ENCODE results near the gene PDIK1L. TPM values are rescaled to one million over a fixed set of nuclear protein-coding genes. Genes with fewer than 3 reads are reported as not detected.

Gene PDIK1L
- total and polyA plus RNA-seq, 2 donors (not counting 1 experiment from before 2014, with no cell fraction given): 1.3 to 17.3 TPM

DNA sequence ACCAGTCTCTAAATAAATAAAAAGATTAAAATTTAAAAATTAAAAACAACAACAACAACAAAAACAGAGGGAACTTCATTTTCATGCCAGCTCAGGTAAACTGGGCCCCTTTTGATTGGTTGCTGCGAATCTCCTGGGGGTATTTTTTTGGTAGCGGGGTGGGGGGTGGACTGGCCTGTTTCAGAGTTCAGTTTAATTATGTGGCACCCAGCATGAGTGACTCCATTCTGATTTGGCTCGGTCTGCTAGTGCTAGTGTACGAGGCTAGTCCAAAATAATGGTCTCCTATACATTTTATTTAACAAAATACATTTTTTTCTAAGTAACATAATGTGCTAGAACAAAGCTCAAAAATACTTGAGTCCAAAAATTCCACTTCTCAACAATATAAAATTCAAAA lies 18.2 kb downstream of the PDIK1L start:
- peaks cover 0 to 11% (median 3%) of the 10 kb centered on the region in 4 experiments for H3K27me3 ChIP-seq (replicated peaks in 1 of 4; ENCODE audit: control extremely low read depth in 1 of 4, control insufficient read depth in 3 of 4, insufficient read depth in 4 of 4, low read length in 3 of 4)
- POLR2A ChIA-PET: interaction anchor here (0.7 kb wide), 1 partner anchor 8 kb away, joined by 4 read pairs; no protein-coding TSS in a partner anchor
- DNase-seq: no peak
- H4K20me1 ChIP-seq (ENCODE audit: control insufficient read depth, insufficient read depth, low read length, poor library complexity, severe bottlenecking): no peaks in the 10 kb centered on the region
- H3K27ac Mint-ChIP-seq: no peak overlapping the region
- H3K9me3 ChIP-seq (ENCODE audit: control extremely low read depth in 1 of 3, control insufficient read depth in 2 of 3, insufficient read depth in 1 of 3, low read length in 2 of 3): peaks cover 0 to 4% (median 0%) of the 10 kb centered on the region in 3 donors
- no peaks in the 10 kb centered on the region for H3K9me3 Mint-ChIP-seq (ENCODE audit: insufficient read depth)
- no peaks in the 10 kb centered on the region for H3K79me2 ChIP-seq (ENCODE audit: control insufficient read depth, insufficient read depth, low read length)
- no peak overlapping the region for H2AFZ ChIP-seq (ENCODE audit: insufficient read depth, low read depth, low read length, poor library complexity, severe bottlenecking)
- no peak for ATAC-seq (ENCODE audit: low read depth)
- no peak overlapping the region for H3K4me2 ChIP-seq (replicated peaks; ENCODE audit: low read depth, low read length, poor library complexity, severe bottlenecking)
- H3K36me3 ChIP-seq (replicated peaks in 1 of 2; ENCODE audit: control extremely low read depth in 1 of 2, control insufficient read depth in 1 of 2, extremely low read depth in 1 of 2, insufficient read depth in 2 of 2, low read length in 1 of 2): no peaks in the 10 kb centered on the region
- CTCF ChIA-PET: interaction anchor here (0.7 to 2.5 kb wide), 4 partner anchors 9 to 287 kb away, joined by 3 to 17 read pairs (median 4); no protein-coding TSS in a partner anchor
- 90% methylated on average over 2 of the region's 4 CpGs for WGBS (ENCODE audit: insufficient coverage)
- no peak for TF ChIP-seq EZH2 (IDR thresholded peaks at IDR 0.05; ENCODE audit: borderline replicate concordance, insufficient read depth, low read depth, low read length, poor library complexity, severe bottlenecking)
- TF ChIP-seq, protein P1, sequence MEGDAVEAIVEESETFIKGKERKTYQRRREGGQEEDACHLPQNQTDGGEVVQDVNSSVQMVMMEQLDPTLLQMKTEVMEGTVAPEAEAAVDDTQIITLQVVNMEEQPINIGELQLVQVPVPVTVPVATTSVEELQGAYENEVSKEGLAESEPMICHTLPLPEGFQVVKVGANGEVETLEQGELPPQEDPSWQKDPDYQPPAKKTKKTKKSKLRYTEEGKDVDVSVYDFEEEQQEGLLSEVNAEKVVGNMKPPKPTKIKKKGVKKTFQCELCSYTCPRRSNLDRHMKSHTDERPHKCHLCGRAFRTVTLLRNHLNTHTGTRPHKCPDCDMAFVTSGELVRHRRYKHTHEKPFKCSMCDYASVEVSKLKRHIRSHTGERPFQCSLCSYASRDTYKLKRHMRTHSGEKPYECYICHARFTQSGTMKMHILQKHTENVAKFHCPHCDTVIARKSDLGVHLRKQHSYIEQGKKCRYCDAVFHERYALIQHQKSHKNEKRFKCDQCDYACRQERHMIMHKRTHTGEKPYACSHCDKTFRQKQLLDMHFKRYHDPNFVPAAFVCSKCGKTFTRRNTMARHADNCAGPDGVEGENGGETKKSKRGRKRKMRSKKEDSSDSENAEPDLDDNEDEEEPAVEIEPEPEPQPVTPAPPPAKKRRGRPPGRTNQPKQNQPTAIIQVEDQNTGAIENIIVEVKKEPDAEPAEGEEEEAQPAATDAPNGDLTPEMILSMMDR (IDR thresholded peaks at IDR 0.05): no peak
- no peak overlapping the region for H3K4me3 Mint-ChIP-seq
- intact Hi-C loops (cut with micrococcal nuclease): no loop called here
- peaks cover 18 to 21% of the 10 kb centered on the region in 2 donors for H3K4me1 ChIP-seq (ENCODE audit: control insufficient read depth in 2 of 2, insufficient read depth in 2 of 2, low read length in 2 of 2)
- H3K27ac ChIP-seq (ENCODE audit: low read length in 2 of 2): no peak overlapping the region
- no peak overlapping the region for H3K4me3 ChIP-seq (ENCODE audit: control extremely low read depth in 1 of 5, extremely low read depth in 1 of 5, insufficient read depth in 1 of 5, low read depth in 2 of 5, low read length in 4 of 5)
- peaks cover 21% of the 10 kb centered on the region for H3K4me1 Mint-ChIP-seq
- no peak overlapping the region for H3K9ac ChIP-seq (ENCODE audit: low read length)
- peaks cover 9% of the 10 kb centered on the region for H3K27me3 Mint-ChIP-seq

DNA sequence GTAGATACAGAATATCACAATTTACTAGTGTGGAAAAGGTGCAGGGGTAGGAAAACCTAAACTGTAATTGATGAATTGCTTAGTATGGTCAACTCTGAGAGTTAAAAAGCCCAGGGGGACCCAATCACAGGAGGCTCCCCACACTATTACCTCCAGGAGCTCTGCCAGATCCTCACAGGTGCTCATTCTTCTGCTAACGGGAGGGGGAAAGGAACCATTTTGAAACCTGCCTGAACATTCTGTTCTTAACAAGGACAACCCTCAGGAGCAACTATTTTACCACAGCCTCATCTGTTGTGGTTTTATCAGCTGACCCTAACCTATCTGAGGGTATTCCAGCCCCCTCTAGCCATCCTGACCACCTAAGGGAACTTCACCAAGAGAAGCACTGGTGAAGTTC lies 19.1 kb downstream of the PDIK1L start:
- Histone ChIP-seq H3K4me1 (ENCODE audit: control insufficient read depth in 2 of 2, insufficient read depth in 2 of 2, low read length in 2 of 2) (peaks cover 18 to 21% of the 10 kb centered on the region in 2 donors), H3K9me3 (ENCODE audit: control extremely low read depth in 1 of 3, control insufficient read depth in 2 of 3, insufficient read depth in 1 of 3, low read length in 2 of 3) (peaks cover 0 to 4% (median 2%) of the 10 kb centered on the region in 3 donors), H3K4me2 (replicated peaks; ENCODE audit: low read depth, low read length, poor library complexity, severe bottlenecking) (no peak overlapping the region), H2AFZ (ENCODE audit: insufficient read depth, low read depth, low read length, poor library complexity, severe bottlenecking) (no peak overlapping the region), H3K27ac (ENCODE audit: low read length in 2 of 2) (no peak overlapping the region), H3K79me2 (ENCODE audit: control insufficient read depth, insufficient read depth, low read length) (no peaks in the 10 kb centered on the region), H3K4me3 (ENCODE audit: control extremely low read depth in 1 of 5, extremely low read depth in 1 of 5, insufficient read depth in 1 of 5, low read depth in 2 of 5, low read length in 4 of 5) (no peak overlapping the region), H3K36me3 (replicated peaks in 1 of 2; ENCODE audit: control extremely low read depth in 1 of 2, control insufficient read depth in 1 of 2, extremely low read depth in 1 of 2, insufficient read depth in 2 of 2, low read length in 1 of 2) (no peaks in the 10 kb centered on the region), H3K27me3 (replicated peaks in 1 of 4; ENCODE audit: control extremely low read depth in 1 of 4, control insufficient read depth in 3 of 4, insufficient read depth in 4 of 4, low read length in 3 of 4) (peaks cover 0 to 11% (median 3%) of the 10 kb centered on the region in 4 experiments), H3K9ac (ENCODE audit: low read length) (no peak overlapping the region), H4K20me1 (ENCODE audit: control insufficient read depth, insufficient read depth, low read length, poor library complexity, severe bottlenecking) (no peaks in the 10 kb centered on the region)
- Mint-ChIP-seq H3K9me3 (ENCODE audit: insufficient read depth) (no peaks in the 10 kb centered on the region), H3K4me3 (no peak overlapping the region), H3K4me1 (peaks cover 21% of the 10 kb centered on the region), H3K27me3 (peaks cover 9% of the 10 kb centered on the region), H3K27ac (no peak overlapping the region)
- CTCF ChIA-PET: interaction anchor here (0.9 to 2.5 kb wide), 2 partner anchors 14 to 286 kb away, joined by 3 to 17 read pairs; no protein-coding TSS in a partner anchor
- intact Hi-C loops (cut with micrococcal nuclease): no loop called here
- TF ChIP-seq EZH2 (IDR thresholded peaks at IDR 0.05; ENCODE audit: borderline replicate concordance, insufficient read depth, low read depth, low read length, poor library complexity, severe bottlenecking): no peak
- TF ChIP-seq, protein P1 (IDR thresholded peaks at IDR 0.05): no peak
- no peak for DNase-seq
- no CpG with 5 or more reads among the region's 1 CpG for WGBS (ENCODE audit: insufficient coverage)
- POLR2A ChIA-PET: no interaction called here
- no peak for ATAC-seq (ENCODE audit: low read depth)

All from B cell (primary cell).